Heart left ventricle (tissue), 13 donors: ENCODE measurements around the gene BAIAP2L1.

ENCODE experiments used
- POLR2A ChIP-seq, 2 donors: fragments of 450-650 bp; IDR thresholded peaks; one replicate each; pipeline ENCODE4 v1.6.1; 2017; ENCODE audit warnings: antibody characterized with exemption in 2 of 2, mild to moderate bottlenecking in 2 of 2, moderate library complexity in 2 of 2
- TF ChIP-seq, protein P1 (sequence below), 12 donors: fragments of 200-600 bp; sonication (generic) in 4 of 12; IDR thresholded peaks; one replicate each; pipeline versions ENCODE4 v1.5.0 to v1.8.0; 2018 to 2022; ENCODE audit warnings: antibody characterized with exemption in 12 of 12, mild to moderate bottlenecking in 5 of 12
- donor health status: ischemic (EF 13 %, LVEDD 7.1; RV severe dilation, severe dysfunction).
- donor health status: DM: no; HTN: yes; CAD: no.
- donor health status: DM: no; HTN: no; CAD: no.
- donor health status: ischemic (EF 25% LVEDD 6.9; RV normal size, moderate dysfunction).
- donor health status: ischemic (EF 25% LVEDD 5.7; RV mildly dilated, moderate dysfunction).
- donor health status: ischemic (EF 35%, LVEDD 5.7; RV mildly dilated, moderate dysfunction).
- donor health status: nonischemic (EF 11% LVEDD 7.7; RV severe dilation, severe dysfunction).
- donor health status: DM: yes; HTN: yes; CAD: no.
- donor health status: PGD.
- donor health status: ischemic (EF 29% LVEDD 5.4; RV normal size, mild dysfunction).
- donor health status: nonischemic (EF 23%, LVEDD 6.1; RV moderate dilation, normal function).

DNA sequence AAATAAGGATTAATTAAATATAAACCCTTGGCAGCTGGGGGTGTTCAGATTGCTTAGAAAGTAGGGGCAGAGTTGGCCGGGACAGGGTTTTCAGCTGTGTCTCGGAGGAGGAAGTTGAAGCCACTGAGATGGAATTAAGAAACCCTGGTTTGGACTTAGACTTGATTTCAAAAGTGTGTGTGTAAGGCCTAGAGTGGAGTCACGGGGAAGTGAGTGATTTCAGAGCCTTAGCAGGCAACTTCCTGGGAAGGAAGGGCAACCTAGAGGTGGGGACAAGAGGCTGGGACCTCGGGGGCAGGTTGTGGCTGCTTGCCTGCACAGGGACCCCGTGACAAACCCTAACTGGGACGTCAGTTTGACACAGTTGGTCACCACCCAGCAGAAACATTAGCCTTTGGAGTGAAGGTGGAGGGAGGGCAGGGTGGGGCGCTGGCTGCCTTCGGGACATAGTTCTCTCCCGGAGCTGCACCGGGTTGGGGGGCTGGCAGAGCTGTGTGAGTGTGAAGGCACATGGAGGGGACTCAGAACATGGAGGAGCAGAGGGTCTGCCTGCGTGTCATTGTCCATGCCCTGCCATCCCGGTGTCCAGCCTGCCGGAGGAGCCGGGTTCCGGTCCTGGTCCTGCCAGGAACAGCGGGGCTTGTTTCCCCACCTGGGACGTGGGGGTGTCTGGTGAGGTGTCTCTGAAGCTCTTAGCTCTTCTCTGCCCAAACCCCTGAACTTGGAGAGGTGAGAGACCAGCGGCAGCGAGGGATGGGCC lies 117.6 kb downstream of the BAIAP2L1 start:
- TF ChIP-seq, protein P1, sequence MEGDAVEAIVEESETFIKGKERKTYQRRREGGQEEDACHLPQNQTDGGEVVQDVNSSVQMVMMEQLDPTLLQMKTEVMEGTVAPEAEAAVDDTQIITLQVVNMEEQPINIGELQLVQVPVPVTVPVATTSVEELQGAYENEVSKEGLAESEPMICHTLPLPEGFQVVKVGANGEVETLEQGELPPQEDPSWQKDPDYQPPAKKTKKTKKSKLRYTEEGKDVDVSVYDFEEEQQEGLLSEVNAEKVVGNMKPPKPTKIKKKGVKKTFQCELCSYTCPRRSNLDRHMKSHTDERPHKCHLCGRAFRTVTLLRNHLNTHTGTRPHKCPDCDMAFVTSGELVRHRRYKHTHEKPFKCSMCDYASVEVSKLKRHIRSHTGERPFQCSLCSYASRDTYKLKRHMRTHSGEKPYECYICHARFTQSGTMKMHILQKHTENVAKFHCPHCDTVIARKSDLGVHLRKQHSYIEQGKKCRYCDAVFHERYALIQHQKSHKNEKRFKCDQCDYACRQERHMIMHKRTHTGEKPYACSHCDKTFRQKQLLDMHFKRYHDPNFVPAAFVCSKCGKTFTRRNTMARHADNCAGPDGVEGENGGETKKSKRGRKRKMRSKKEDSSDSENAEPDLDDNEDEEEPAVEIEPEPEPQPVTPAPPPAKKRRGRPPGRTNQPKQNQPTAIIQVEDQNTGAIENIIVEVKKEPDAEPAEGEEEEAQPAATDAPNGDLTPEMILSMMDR (IDR thresholded peaks at IDR 0.05): no peak
- peak in 1 of 2 donors; percentile 29 for TF ChIP-seq POLR2A (IDR thresholded peaks at IDR 0.05)
